Fibroblast of upper back skin (primary cell): Measurements from ENCODE around the gene DNAH10.

ENCODE experiments used
- DNase-seq: peaks from one replicate; pipeline ENCODE4 v3.0.0-alpha.2; 2013

The DNAH10 gene

DNA sequence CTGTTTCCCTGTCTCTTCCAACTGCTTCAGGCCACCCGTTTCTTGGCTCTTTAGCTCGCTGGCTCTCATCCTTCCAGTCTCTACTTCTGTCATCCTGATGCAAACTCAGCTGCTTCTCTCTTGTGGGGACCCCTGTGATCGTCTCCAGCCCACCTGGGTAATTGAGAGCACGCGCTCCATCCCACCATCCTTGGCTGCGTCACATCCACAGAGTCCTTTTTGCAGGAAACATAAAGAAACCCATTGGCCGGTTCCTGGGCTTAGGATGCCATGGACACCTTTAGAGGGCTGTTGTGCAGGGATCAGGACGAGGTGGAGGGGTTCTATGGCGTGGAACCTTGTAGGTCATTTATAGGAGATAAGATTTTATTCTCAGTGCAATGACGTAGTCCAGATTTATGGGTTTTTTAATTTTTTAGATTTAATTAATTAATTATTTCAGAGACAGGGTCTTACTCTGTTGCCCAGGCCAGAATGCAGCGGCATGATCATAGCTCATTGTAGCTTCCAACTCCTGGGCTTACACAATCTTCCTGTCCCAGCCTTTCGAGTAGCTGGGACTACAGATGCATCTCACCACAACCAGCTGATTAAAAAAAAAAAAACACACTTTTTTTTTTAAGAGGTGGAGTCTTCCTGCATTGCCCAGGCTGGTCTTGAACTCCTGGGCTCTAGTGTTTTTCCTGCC, 127.9 kb downstream of the DNAH10 start:
- DNase-seq, result no peak

DNA sequence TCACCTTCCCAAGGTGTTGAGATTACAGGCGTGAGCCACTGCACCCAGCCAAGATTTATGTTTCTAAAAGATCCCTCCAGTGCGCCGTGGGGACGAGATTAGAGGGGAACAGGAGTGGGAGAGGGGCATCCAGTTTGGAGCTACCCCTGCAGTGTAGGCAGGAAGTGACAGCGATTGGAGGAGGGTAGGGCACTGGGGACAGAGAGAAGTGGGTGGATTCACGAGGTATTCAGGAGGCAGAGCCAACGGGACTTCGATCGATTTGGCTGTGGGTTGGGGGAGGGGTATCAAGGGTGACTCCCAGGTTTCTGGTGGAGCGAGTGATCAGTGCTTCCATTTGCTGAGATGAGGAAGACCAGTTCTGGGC, 128.4 kb downstream of the DNAH10 start:
- DNase-seq, result no peak

DNA sequence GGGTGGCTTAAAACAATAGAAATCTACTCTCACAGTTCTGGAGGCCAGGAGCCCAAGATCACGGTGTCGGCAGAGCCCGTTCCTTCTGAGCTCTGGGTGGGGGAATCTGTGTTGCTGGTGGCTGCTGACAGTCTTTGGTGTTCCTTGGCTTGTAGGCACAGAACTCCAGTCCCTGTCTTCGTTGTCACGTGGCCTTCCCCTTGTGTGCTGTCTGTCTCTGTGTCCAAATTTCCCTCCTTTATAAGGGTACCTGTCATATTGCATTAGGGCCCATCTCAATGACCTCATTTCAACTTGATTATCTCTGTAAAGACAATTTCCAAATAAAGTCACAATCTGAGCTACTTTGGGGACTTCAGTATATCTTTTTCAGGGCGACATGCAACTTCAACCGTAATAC, 128.9 kb downstream of the DNAH10 start:
- no peak for DNase-seq

GRCh38 chr12:123891516-123892179, 129.5 kb downstream of the DNAH10 start:
- DNase-seq, result peak; percentile 52

DNA sequence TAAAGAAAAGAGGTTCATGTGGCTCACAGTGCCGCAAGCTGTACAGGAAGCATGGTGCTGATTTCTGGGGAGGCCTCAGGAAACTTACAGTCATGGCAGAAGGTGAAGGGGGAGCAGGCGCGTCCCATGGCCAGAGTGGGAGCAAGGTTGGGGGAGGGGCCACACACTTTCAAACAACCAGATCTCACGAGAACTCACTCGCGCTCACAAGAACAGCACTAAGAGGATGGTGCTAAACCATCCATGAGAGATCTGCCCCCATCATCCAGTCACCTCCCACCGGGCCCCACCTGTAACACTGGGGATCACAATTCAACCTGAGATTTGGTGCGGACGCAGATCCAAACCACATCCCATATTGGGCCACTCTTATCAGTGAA, 130.1 kb downstream of the DNAH10 start:
- DNase-seq, result no peak

GRCh38 chr12:123892853-123893252, 130.8 kb downstream of the DNAH10 start:
- no peak for DNase-seq

DNA sequence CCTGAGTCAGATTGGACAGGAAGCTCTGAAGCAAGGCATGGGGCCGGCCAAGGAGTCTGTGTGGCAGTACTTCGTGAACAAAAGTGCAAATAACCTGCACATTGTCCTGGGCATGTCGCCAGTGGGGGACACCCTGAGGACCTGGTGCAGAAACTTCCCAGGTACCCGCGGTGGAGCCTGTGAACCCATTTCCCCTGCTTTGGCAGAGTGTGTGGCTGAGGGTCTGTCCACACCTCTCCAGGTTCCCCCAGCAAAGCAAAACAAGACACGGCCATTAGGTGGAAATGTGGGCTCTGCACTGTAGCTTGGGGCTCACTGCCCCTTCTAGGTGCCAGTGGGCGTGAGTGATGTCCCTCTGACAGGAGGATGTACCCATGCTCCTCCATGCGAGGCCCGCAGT, 131.2 kb downstream of the DNAH10 start:
- DNase-seq, result no peak

DNA sequence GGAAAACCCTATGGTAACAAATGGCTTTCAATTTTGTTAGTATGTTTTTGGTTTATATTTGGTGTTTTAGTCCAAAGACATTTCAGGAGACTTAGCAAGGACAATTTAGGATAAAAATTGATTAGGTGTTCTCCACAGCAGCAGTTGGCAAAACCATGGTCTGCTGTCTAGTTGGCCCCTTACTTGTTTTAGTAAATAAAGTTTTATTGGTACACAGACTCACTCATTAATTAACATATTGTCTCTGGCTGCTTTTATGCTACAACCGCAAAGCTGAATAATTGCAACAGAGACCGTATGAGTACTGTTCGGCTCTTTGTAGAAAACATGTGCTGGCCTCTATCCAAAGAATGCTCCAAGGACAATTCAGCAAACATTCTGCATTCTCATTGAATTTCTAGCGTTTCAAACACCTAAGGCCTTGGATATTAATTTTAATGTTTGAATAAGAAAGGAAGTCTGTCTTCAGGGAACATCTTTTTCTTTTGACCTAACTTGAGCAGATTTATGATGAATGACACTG, 132.8 kb downstream of the DNAH10 start:
- DNase-seq, result peak; percentile 45

DNA sequence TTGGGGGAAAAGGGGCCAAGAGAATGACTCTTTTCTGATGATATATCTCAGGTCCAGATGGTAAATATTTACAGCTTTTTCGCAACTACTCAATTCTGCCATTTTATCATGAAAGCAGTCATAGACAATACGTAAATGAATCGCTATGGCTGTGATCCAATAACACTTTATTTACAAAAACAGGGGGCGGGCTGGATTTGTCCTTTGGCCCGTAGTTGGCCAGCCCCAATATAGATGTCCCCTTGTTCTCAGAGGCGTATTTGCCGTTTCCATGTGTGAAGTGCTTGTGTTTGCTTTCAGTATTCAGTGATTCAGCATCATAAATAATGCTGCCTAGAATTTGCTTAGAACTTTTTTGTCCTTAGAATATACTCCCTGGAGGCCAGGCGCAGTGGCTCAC, 133.3 kb downstream of the DNAH10 start:
- no peak for DNase-seq

DNA sequence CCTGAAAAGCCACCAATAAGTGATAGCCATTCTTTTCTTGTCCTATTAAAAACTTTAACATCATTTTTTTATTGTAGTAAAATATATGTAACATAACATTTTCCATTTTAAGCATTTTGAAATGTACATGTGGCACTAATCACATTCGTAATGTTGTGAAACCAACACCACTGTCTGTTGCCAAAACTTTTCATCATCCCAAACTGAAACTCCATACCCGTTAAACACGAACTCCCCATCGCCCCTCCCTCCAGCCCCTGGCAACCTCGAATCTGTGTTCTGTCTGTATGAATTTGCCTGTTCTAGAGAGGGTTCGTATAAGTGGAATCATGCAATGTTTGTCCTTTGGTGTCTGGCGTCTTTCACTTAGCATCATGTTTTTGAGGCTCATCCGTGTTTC, 134.7 kb downstream of the DNAH10 start:
- peak; percentile 86 for DNase-seq

DNA sequence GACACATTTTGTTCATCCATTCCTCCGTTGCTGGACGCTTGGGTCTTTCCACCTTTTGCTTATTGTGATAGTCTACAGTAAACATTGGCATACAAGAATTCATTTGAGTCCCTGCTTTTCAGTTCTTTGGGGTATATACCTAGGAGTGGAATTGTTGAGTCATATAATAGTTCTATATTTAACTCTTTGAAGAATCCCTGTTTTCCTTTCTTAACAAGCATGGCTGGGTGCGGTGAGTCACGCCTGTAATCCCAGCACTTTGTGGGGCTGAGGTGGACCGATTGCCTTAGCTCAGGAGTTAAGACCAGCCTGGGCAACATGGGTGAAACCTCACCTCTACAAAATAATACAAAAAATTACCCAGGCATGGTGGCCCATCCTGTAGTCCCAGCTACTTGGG, 135.1 kb downstream of the DNAH10 start:
- DNase-seq, result peak; percentile 88

DNA sequence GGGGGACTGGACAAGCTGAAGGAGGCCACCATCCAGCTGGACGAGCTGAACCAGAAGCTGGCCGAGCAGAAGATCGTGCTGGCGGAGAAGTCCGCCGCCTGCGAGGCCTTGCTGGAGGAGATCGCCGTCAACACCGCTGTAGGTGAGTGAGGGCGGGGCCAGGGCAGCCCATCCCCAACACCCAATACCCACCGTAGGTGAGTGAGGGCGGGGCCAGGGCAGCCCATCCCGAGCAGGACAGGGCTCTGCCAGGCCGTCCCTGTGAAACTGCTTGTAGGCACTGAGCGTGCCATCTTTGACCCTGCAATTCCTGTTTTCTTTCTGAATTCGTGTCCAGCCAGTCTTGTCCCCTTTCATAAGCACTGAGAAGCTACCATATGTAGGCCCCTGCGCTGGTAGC, 136.6 kb downstream of the DNAH10 start:
- DNase-seq, result no peak

DNA sequence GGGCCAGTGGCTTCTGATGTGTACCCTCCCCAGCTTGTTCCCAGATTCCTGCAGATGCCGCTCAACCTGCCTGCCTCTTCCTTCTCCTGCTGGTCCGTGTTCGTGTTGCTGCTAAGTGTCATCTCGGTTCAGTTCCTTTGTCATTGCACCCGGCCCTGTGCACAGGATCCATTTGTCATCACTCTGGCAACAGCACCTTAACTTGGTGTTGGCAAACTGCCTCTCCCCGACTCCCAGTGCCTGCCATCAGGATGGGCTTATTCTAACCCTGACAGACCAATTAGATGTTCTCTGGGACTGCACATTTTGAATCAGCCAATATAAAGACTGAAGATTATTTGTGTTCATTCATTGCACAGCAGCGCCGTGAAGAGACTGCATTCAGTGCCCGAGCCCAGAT, 137.3 kb downstream of the DNAH10 start:
- DNase-seq, result no peak

- DNase-seq, result peak; percentile 31
These were observed 138.8 kb downstream of the DNAH10 start for GRCh38 chr12:123900871-123901376.

DNA sequence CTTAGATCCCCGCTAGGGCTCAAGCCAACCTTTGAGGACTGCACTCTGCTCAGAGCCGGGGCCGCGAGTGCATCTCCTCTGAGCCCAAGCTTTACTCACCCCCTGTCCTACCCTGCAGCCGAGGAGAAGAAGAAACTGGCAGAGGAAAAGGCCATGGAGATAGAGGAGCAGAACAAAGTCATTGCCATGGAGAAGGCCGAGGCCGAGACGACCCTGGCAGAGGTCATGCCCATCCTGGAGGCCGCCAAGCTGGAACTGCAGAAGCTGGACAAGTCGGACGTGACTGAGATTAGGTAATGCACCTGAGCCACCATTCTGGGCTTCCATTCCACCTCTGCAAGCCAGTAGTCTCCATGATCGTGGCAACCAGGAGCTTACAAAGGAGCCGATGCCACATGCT, 140.7 kb downstream of the DNAH10 start:
- no peak for DNase-seq

GRCh38 chr12:123903301-123904065, 141.4 kb downstream of the DNAH10 start:
- no peak for DNase-seq

GRCh38 chr12:123905319-123905925, 143.3 kb downstream of the DNAH10 start:
- DNase-seq, result peak; percentile 86

DNA sequence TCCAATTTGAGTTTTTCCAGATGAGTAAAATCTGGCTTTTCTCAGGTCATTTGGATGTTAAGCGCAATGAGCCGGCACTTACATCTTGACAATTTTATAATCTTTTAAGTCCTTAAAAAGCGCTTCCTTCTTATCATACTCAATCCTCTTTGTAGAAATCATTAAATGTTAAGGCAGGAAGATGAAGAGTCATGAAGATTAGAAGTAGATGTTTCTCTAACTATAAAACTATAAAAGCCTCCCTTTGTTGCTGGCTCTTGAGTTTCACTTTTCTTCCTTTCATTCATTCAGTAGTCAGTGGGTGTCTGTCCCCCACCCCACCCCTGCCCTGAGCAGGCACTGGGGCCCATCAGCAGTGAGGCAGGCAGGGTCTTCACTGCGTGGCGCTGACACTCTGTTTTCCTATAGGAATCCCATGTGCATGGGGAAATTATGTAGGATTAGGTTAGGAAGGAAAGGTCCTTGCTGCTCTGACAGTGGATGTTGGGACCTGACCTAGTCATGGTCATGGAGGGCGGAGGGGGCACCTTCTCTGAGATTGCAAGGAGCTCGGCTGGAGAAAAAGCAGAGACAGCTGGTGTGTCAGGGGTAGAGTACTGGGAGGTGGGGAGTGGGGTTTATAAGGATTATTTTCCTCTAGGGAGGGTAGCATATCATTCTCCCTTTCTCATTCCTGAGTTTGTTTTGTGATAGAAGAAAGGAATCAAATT, 144.8 kb downstream of the DNAH10 start:
- DNase-seq, result no peak

DNA sequence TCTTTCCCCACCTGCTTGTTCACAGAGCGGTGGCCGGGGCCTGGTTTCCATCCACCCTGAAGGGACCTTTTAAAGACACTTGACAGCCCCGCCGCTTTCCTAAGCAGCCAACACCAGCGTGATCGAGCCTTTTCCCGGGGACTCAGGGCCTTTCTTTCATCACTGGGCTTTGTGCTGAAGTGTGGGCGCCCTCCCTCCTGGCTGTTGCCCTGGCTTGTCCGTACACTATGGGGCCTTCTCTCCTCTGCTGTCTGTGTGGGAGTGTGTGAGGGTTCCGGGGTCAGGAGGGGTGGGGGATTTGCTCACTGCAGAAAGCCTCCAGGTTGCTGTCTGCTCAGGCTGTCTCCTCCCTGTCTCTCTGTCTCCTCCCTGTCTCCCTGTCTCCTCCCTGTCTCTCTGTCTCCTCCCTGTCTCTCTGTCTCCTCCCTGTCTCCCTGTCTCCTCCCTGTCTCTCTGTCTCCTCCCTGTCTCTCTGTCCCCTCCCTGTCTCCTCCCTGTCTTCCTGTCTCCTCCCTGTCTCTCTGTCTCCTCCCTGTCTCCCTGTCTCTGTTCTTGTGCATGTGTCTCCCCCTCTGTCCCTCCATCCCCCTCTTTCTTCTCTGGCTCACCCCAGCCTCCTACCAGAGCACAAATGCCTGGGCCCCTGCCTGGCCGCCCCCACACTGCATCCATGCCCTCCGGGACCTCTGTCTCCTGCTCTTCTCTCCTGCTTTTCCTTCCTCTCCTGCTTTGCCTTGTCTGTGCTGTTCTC, 145.8 kb downstream of the DNAH10 start:
- DNase-seq, result peak; percentile 32

DNA sequence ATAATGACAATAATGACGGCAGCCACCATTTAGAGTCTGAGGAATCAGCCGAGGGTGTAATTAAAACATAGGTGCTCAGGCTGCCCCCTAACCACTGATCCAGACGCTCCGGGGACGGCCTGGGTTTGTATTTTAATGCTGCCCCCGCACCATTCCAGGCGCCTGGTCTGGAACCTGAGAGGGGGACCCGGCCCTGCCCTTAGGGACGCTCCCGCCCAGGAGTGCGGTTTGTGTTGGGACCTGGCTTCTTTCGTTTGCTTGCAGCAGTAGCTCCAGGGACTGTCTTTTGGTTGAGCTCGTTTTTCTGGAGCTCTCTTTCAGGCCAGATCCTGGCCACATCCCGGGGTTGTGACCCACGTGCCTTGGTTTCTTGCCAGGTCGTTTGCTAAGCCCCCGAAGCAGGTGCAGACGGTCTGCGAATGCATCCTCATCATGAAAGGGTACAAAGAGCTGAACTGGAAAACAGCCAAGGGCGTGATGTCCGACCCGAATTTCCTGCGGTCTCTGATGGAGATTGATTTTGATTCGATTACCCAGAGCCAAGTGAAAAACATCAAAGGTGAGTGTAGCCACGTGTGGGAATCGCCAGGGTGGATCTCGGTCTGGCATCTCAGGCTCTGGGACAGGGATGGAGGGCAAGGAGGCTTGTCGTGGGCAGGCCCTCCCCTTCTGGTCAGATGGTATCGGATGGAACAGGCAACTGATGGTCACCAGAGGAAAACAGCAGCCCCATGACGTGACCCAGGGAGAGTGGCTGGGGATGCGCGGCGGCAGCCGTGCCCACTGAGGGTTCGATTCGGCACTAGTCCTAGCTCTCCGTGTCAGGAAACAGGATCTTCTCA, 147.0 kb downstream of the DNAH10 start:
- no peak for DNase-seq

GRCh38 chr12:123910057-123910456, 148.0 kb downstream of the DNAH10 start:
- no peak for DNase-seq
